ENCODE data around the gene EDDM13. TPM values are rescaled to one million over a fixed set of nuclear protein-coding genes. Genes with fewer than 3 reads are reported as not detected.
A peak's percentile ranks its signal among the peaks of the same experiment; 100 is the strongest.

Gene EDDM13
- total and polyA plus RNA-seq, 2 of the 8 experiments (the other 6 are each of a cell fraction or from before 2014, with no cell fraction given) = not detected

DNA sequence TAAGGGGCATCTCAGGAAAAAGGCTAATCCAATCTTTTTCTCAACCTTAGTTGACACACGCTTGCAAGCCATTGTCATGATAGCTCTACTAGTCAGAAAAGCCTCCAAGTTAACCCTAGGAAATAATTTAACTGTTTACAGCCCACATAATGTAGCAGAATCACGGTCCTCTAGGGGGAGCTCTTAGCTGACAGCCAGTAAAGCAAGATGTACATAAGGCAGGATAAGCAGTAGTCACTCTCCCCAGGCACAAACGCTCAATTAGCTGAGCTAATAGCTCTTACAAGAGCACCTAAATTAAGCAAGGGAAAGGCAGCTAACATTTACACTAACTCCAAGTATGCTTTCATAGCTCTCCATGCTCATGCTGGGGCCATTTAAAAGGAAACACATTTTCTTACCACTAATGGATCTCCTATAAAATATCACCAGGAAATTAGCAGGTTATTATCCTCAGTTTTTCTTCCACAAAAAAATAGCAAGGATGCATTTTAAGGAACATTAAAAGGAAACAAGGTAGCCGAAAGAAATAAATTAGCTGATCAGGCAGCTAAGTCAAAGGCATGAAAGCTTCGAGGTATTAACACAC is 75.8 kb downstream of the EDDM13 start (continued):
- TF ChIP-seq POU5F1 (IDR thresholded peaks at IDR 0.05; ENCODE audit: low read depth, low read length) = no peak
- TF ChIP-seq SP1 (IDR thresholded peaks at IDR 0.05; ENCODE audit: low read depth, low read length) = 0 out of 2 replicates have a peak, but pooled peaks have one; percentile 13
- no peak for TF ChIP-seq CBX5 (IDR thresholded peaks at IDR 0.05; ENCODE audit: low read depth, low read length)
- TF ChIP-seq TAF7 (optimal IDR thresholded peaks at IDR 0.05; ENCODE audit: borderline replicate concordance, low read depth, low read length) = no peak
- no peak for TF ChIP-seq CBX8 (IDR thresholded peaks at IDR 0.05; ENCODE audit: borderline replicate concordance, low read depth, low read length)
- TF ChIP-seq TEAD4 (IDR thresholded peaks at IDR 0.05; ENCODE audit: low read depth, low read length) = no peak
- peak in 1 of 2 experiments; percentile 18; a peak in 2 of 4 replicates for TF ChIP-seq RAD21 (IDR thresholded peaks at IDR 0.05 in 1 of 2, conservative IDR thresholded peaks at IDR 0.05 in 1 of 2; ENCODE audit: low read depth in 2 of 2, low read length in 2 of 2)
- no peak for TF ChIP-seq BACH1 (IDR thresholded peaks at IDR 0.05; ENCODE audit: low read length)
- no peak for TF ChIP-seq SIN3A (conservative IDR thresholded peaks at IDR 0.05 in 1 of 2, IDR thresholded peaks at IDR 0.05 in 1 of 2; ENCODE audit: low read depth in 1 of 2, low read length in 2 of 2)
- TF ChIP-seq NANOG (IDR thresholded peaks at IDR 0.05; ENCODE audit: insufficient read depth, low read depth, low read length, poor library complexity, severe bottlenecking) = no peak
- no peak for TF ChIP-seq CEBPB (IDR thresholded peaks at IDR 0.05; ENCODE audit: low read depth, low read length)
- TF ChIP-seq EGR1 (IDR thresholded peaks at IDR 0.05; ENCODE audit: borderline replicate concordance, low read depth, low read length) = no peak
- TF ChIP-seq KDM5A (IDR thresholded peaks at IDR 0.05; ENCODE audit: low read length) = no peak
